ENCODE results near the gene CCDC179.

Gene CCDC179
- total RNA-seq, result 0 to 0.03 (median 0) reads per million in 18 experiments

- DNase-seq, result no peak
These were observed at the start of gene CCDC179 for GRCh38 chr11:22860241-22860640. Gene CCDC179, minus strand, starts transcription at chr11:22860474. Its CDS starts 53 bp downstream, at chr11:22860421.

DNA sequence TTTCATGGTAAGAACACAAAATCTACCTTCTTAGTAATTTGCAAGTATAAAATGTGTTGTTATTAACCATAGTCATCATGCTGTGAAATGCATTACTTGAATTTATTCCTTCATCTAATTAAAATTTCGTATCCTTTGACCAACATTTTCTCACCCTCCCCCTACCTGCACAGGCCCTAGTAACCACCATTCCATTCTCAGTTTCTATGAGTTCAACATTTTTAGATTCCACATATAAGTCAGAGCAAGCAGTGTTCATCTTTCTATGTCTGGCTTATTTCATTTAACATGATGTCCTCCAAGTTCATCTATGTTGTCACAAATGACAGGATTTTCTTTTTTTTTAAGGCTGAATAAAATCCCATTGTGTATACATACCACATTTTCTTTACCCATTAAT is 43.5 kb upstream of the CCDC179 start:
- no peak for DNase-seq

GRCh38 chr11:22901603-22902002 is 41.3 kb upstream of the CCDC179 start:
- DNase-seq, result no peak

- no peak for DNase-seq
These were observed 40.7 kb upstream of the CCDC179 start for GRCh38 chr11:22900764-22901486.

DNA sequence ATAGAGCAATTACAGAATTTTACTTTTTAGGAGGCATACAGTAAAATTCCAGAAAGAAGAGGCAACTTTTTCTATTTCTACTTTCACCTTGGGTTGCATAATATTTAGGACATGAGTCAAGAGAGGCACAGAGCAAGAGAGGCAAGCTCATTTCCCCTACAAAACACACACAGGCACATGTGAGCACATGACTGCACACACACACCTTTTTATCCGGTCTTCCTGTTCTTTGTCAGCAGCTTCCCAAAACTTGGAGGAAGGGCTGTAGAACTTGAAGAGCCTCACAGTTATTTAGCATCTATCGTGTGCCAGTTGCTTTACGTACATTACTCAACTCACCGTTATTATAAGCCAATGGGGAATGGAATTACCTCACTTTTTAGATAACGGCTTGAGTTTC is 37.8 kb upstream of the CCDC179 start:
- DNase-seq, result no peak

DNA sequence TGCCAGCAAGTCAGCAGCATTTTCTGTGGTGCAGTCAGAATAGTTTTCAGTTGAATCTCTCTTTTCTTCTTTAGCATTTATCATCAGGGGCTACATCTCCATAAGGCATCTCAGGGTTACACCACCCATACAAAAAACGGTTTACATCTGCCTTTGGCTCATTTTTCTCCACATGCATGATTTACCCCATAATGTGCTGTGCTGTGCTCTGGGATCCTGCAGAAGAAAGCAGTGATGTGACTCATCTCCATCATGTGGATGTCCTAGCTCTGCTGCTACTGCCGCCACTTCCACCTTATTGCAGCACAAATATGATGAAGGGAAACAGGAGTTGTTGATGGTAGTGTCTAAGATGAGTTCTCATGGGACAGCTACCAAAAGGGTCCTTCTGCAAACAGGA is 30.0 kb upstream of the CCDC179 start:
- DNase-seq, result no peak

- no peak for DNase-seq
These were observed 23.9 kb upstream of the CCDC179 start for GRCh38 chr11:22884217-22884616.

DNA sequence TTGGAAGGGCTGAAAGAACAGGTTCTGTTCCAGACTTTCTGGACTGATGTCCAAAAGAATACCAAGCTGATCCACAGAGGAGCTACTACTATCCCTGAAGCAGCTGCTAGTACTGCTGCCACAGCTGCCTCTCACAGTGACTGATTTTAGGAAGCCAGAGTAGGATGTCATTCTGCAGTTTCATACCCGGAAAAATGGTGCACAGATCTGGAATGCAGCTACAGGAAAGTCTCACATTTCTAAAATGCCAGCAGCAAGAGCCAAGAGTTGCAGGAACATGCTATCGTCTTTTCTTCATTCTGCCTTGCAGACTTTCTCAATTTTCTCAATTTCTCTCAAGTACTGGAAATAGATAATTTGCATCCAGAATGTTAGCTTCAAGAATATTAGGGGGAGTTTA is 19.4 kb upstream of the CCDC179 start:
- DNase-seq, result no peak

DNA sequence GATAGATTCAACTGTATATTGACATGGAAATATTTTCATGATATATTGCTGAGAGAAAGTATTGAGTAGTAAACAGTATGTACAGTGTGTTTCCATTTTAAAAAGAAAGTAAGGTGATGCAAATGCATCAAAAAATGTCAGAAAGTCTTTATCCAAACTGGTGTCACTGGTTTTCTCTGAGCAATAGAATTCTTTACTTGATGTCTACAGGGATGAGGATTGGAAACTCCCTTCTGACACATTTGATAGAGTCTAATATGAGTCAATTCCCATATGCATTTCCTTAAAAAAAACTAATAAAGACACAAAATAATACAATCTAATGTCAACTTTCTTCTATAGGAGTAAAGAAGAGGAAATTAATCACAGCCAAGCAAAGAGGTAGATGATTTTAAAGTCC is 18.3 kb upstream of the CCDC179 start:
- DNase-seq, result no peak

DNA sequence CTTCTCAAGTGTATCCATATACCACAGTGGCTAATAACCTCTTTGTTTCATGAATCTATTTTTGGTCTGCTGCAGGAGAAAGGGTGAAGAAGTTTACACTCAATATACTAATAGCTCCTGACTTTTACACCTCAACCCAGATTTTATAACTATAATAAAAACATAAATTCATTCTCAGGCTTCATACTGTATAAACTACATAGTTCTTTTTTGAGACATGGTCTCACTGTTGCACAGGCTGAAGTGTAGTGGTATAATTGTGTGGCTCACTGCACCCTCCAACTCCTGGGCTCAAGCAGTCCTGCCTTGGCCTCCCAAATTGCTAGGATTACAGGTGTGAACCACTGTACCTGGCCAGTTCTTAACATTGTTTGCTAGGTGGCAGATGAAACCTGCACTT is 17.8 kb upstream of the CCDC179 start:
- no peak for DNase-seq

GRCh38 chr11:22875869-22876473 is 15.7 kb upstream of the CCDC179 start:
- DNase-seq, result peak; percentile 65 to 85

GRCh38 chr11:22869325-22869724 is 9.1 kb upstream of the CCDC179 start:
- DNase-seq, result no peak

GRCh38 chr11:22859756-22860155 is 518 bp downstream of the CCDC179 start:
- DNase-seq, result no peak

DNA sequence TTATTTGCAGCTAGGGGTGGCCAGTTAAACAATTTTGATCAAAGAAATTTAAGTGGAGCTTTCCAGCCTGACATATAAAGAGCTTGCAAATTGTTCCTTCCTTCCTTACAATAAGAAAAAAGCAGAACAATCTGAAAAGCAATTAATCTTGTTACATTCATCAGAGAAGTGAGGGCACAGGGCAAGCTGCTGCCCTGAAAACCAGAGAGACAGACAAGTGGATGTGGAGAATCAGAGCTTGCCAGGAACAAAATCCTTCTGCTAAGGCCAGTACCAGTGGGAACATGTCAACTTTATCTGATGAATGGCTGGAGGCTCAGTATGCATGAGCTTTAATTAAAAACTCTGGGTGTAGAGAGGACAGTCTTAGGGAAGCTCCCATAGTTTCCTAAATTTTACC is 8.8 kb downstream of the CCDC179 start:
- DNase-seq, result no peak

DNA sequence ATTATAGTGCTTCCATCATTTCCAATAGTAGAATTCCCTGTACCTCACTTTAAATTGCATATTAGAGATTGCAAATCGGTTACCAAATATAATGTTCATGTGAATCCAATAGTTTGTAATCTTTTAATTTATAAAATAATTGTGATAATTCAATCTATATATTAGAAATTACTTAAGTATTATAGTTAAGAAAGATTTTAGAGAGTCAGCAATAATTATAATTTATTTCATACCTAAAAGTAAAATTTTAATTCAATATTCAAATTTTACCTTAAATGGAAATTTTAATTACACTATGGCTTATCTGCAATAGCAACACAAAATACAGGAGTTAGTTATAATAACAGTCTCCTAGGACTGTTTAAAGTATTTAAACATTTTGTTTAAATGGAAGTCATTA is 13.5 kb downstream of the CCDC179 start:
- no peak for DNase-seq

DNA sequence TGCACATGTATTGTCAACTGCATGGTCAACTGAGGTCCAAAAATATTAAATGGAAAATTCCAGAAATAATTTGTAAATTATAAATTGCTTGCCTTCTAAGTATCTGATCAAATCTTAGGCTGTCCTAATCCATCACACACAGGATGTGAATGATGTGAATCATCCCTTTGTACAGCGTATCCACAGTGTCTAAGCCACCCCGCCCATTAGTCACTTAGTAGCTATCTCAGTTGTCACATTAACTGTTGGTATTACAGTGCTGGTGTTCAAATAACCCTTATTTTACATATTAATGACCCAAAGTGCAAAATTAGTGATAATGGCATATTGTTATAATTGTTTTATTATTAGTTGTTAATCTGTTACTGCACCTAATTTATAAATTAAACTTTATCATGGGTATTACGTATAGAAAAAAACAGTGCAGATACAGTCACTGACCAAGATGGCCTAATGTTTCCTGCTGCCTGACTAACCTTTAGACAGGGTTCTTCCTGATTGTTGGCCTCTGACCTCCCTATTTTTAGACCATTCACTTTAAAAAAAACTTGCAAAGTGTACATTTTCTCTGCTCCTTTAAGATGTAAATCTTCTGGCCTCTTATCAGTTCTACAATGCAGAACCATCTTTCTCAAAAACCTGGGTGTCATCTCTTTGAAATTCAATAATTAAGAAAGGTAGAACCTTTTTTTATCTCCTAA is 27.8 kb downstream of the CCDC179 start:
- no peak for DNase-seq

- DNase-seq, result no peak
These were observed 30.2 kb downstream of the CCDC179 start for GRCh38 chr11:22830082-22830414.

DNA sequence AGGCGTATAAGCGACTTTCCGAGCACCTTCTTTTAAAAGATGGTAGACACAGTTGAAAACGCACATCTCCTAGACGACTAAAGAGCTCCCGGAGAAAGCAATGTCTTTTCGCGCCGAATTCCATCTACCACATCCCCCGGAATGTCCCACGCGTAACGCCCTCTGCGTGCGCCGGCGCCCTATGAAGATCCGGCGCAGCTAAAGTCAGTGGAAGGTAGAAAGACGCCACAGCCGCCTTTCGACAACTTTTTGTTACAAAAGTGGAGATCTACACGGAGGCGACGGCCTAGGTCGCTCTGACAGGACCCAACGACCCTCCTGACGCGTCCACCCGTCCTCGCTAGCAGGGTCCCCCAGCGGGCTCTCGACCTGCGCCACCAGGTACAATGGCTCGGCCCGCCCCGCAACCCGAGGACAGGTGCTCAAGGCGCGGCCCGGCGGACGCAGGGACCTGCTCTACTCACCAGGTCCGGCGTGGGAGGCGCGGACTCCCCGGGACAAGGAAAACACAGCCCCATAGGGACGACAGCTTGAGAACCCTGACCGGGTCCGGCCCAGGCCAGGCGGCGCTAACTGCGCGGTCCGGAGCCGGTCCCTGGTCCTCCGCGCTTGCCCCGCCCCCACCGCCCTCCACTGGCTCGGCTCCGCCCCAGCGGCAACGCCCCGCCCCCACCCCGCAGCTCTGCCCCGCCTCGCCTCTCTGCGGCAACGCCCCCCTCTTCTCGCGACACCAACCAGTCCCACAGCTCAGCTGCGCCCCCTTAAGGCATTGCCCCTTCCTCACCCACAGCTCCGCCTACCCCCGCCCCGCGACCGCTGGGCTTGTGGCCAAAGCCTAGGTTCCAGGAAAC is 30.8 kb downstream of the CCDC179 start, which contains the start of gene SVIP:
Gene SVIP (minus strand): TSS at position 571 of the 851 bp plus-strand sequence. CDS start 53 bp downstream, at position 518.
- peak; percentile 84 to 92 for DNase-seq

DNA sequence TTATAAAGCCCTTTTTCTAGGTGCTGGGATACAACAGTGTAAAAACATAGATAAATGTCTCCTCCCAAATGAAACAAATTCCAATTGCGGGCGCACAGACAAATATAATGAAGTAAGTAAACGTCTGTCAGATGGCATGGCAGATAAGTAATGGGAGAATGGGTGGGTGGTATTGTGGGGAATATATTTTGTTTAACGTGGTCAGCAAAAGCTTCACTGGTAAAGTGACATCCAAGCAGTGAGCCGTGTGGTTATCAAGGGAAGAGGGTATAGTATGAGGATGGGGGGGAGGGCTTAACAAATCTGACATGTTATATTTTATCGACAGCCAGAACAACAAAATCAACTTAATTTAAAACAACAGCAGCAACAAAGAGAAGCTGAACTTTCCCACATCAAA is 31.9 kb downstream of the CCDC179 start:
- DNase-seq, result no peak

DNA sequence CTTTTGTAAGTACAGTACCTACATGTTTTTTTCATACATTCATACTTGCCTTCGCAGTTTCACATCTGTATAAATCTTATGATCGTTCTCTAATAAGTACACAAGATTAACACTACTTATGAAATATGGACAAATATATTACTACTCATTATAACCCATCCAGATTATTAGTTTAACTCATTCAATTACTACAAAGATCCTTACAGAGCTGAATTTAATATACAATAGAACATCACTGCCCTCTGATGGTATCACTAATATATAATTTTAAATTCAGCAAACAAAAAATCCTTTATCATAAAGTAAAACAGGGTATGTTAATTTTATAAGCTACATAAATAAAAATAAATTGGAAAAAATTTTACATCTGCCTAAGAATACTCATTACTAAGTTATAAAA is 38.1 kb downstream of the CCDC179 start:
- DNase-seq, result no peak

- DNase-seq, result no peak
These were observed 50.4 kb downstream of the CCDC179 start for GRCh38 chr11:22809893-22810292.

- DNase-seq, result no peak
These were observed 51.6 kb downstream of the CCDC179 start for GRCh38 chr11:22808571-22809197.
